Measurements from ENCODE around the gene TXNDC8.
"Not testable (repeated sequence)": the region's sequence is repeated elsewhere in the genome, so short reads cannot be mapped to it uniquely, and the experiment has no call there.

Gene TXNDC8

GRCh38 chr9:110337727-110338126 lies at the start of gene TXNDC8:
Gene TXNDC8, minus strand, starts transcription at chr9:110337863.
- no peak for DNase-seq

DNA sequence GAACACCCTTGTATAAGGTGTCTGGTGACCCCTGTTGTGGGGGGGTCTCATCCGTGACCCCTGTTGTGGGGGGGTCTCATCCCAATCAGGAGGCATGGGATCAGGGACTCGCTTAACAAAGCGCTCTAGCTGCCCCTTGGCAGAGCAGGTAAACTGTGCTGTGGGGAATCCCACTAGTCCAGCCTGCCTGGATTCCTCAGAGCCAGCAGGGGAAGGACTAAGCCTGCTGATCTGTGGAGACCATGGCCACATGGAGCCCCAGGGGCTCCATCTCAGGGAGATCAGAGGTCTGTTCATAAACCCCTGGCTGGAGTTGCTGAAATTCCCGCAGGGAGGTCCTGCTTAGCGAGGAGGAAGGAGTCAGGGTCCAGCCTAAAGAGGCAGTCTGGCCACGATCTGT lies 45.8 kb upstream of the TXNDC8 start:
- no peak for DNase-seq

GRCh38 chr9:110382731-110383130 lies 45.1 kb upstream of the TXNDC8 start:
- no peak for DNase-seq

- DNase-seq: no peak
These were observed 33.8 kb upstream of the TXNDC8 start for GRCh38 chr9:110371411-110372007.

DNA sequence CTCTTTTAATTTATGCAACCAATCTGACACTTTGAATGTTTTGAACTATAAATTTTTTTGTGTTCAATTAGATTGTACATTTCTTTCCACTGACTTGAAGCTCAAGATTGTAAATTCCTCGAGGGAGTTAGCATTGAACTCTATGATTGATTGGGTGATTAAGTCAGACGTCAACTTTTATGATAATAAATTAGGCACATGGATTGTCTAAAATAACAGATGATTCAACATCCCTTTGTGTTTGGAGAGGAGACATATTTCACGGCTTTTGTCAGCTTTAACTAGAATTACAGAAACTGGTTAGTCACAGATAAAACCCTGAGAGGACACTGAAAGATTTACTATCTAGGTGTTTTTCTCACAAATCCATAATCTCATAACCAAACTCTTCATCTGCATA lies 32.7 kb upstream of the TXNDC8 start:
- no peak for DNase-seq

DNA sequence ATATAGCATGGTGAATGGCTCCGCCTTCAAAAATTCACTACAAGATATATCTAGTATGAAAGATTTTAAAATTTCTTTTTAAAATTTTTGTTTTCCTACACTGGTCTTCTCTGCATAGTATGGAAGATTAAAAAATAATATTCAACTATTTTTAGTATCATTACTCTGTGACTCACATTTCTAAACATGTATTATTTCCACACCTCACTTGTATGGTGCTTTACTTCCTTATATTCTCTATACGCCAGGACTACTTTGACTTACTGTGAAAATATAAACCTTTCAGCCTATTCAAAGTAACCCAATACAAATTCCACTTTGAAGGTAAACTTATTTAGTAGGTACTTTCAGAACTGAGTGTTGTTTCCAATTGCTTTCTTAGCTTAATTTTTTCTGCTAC lies 26.8 kb upstream of the TXNDC8 start:
- no peak for DNase-seq

DNA sequence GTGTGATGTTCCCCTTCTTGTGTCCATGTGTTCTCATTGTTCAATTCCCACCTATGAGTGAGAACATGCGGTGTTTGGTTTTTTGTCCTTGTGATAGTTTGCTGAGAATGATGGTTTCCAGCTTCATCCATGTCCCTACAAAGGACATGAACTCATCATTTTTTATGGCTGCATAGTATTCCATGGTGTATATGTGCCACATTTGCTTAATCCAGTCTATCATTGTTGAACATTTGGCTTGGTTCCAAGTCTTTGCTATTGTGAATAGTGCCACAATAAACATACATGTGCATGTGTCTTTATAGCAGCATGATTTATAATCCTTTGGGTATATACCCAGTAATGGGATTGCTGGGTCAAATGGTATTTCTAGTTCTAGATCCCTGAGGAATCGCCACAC lies 21.3 kb upstream of the TXNDC8 start:
- not testable (repeated sequence) for DNase-seq

- no peak for DNase-seq
These were observed 19.8 kb upstream of the TXNDC8 start for GRCh38 chr9:110357505-110357904.

GRCh38 chr9:110356639-110357395 lies 19.2 kb upstream of the TXNDC8 start:
- DNase-seq: no peak

GRCh38 chr9:110355911-110356310 lies 18.2 kb upstream of the TXNDC8 start:
- no peak for DNase-seq

DNA sequence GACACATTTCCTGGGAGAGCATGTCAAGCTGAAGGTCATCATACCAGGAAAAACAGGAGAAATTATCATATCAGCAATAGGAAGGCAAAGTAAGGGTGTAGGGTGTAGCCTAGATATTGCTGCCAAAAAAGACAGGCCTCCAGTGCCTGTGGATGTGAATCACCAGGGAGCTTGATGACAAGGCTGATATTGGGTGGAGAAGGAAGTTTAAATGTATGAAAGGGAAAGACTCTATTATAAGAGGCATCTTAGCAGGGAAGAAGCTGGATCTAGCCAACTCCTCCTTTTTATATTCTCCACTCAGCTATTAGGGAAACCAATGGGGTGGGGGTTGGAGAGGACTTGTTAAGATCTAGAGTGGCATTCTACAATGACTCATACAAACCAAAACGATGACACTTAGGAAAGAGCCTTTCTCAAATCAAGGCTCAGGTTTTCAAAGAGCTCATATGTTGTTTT lies 13.4 kb upstream of the TXNDC8 start:
- no peak for DNase-seq

GRCh38 chr9:110346325-110346724 lies 8.7 kb upstream of the TXNDC8 start:
- no peak for DNase-seq

DNA sequence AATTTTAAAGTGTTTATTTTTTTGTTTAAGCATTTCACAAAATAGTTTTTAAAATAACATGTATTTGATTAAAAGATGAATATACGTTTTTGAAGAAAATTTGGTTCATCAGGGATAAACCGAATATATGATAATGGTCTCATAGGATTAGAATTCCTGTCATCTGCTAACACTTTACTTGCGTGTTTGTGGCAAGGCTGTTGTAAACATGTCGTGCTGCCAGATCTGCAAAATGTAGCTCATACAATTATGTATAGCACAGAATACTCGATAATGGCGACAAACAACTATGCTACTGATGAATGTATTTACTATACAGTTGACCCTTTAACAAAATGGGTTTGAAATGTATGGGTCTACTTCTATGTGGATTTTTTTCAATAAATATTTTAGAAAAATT lies 7.2 kb upstream of the TXNDC8 start:
- DNase-seq: no peak

DNA sequence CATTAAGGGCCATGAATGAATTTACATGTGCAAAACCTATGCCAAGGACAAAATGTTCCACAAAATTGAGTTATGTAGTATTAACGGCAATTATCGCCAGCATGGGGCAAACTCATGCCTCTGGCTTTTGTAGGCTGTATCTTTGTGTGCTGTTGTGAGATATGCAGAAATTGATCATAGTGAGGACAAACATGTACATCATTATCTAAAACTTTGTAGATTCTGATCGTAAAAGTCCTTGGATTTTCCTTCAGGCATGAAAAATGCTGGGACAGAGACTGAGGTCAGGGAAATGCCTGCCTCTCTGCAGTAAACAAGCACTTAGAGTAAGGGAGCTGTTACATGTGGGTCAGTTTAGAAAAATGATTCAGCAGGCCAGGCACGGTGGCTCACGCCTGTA lies 5.9 kb upstream of the TXNDC8 start:
- no peak for DNase-seq

DNA sequence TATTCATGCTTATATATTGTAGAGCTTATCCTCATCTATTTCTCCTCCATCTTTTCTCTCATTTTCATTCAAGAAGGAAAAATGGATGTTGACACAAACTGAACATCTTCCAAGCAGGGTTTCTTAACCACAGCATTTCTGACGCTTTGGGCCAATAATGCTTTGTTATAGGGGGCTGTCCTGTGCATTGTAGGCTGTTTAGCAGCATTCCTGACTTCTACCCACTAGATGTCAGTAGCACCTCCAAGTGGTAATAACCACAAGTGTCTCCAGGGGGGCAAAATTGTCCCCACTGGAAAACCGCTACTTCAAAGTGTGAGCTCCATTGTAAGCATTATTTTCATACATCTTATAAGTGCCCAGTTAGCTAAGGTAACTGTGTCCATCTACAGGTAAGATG lies 2.6 kb upstream of the TXNDC8 start:
- no peak for DNase-seq

- no peak for DNase-seq
These were observed 480 bp upstream of the TXNDC8 start for GRCh38 chr9:110338143-110338542.

DNA sequence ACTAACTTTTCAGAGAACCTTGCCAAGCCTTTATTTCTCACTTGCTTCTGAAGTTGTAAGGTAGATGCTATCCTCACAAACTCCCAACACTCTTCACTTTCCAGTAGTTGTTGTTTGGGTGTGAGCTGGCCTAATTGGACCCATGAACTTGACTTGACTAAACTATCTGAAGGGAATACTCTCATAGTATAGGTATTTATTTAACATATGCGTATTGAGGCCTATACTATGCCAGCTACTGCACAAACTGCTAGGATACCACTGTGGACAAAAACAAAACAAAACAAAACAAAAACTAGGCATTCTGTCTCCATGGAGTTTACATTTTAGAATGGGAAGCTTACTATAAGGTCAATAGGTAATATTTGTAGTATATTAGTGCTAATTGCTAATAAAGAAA lies 1.3 kb downstream of the TXNDC8 start:
- no peak for DNase-seq

DNA sequence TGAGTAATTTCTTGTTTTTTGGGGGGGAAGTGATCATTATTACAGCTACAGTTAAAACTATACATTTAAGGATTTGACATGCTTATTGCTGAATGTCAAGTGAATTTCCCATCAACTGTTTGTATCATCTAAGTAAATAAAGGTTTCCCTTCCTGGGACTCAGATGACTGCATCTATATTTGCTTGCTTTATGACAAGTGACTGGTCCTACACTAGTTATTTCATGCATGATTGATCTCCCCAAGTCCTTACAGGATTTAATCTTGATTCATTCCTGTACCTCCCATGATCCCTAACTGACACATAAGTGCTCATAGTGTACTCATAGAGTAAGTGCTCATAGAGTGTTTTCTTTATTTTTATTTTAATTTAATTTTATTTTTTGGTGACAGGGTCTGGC lies 2.8 kb downstream of the TXNDC8 start:
- DNase-seq: peak; percentile 29

GRCh38 chr9:110334183-110334582 lies 3.5 kb downstream of the TXNDC8 start:
- no peak for DNase-seq

- DNase-seq: no peak
These were observed 4.9 kb downstream of the TXNDC8 start for GRCh38 chr9:110332766-110333165.

- no peak for DNase-seq
These were observed 7.1 kb downstream of the TXNDC8 start for GRCh38 chr9:110330484-110331105.

DNA sequence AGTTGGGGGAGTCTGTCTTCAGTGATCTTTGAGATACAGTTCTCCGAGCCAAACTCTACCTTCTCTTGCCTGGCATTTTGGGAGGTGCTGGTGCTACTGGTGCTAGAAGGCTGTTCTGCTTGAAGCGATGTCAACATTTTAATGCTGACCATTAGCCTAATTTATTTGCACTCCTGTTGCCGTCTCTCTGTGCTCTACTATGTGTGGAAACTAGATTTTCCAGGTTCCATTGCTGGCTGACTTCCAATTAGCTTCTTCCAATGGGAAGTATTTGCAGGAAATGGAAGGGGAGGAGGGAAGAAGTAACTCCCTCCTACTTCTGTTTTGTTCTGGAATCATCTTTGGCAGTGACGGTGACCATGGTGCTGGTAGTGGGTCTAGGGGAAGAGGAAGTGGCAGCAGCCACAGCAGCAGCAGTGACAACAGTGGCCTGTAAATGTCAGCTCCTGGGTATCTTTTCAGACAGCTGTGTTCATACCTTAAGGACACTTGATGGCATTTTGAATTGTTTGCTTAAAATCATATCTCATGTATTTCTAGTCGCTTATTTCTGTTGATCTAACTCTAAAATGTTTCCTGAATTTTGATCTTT lies 7.9 kb downstream of the TXNDC8 start:
- DNase-seq: no peak

DNA sequence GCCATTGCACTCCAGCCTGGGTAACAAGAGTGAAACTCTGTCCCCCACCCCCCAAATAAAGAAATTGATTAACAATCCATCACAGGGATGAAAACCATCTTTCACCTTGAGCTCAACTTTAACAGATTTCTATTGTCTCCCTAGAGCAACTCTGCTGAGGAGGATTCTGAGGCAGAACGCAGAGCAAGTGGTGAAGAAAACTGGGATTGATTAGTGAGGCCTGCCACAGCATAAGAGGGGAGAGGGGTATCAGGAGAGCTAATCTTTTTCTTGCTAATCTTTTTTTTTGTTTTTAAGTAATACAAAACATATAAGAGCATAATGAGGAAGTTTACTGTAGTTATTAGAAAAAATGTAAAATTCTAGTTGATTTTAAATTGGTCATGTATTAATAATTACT lies 8.9 kb downstream of the TXNDC8 start:
- DNase-seq: no peak

DNA sequence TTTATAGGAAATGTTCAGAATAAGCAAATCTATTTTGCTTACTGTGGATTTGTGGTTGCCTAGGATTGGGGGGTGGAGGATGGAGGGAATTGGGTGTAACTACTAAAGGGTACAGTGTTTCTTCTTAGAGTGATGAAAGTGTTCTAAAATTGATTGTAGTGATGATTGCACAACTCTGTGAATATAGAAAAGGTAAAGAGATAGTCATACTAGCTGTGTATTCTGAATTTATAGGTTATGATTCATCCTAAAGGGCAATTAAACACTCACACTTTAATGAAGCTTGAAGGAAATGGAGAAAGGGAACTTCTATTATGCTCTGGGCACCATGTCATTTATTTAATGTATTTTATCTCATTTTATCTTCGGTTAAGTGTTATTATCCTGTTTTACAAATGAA lies 9.9 kb downstream of the TXNDC8 start:
- no peak for DNase-seq

Measured in NCI-H187 treated with DMSO at 0.1 percent for 48 hours (cell line).